Neural cell (in vitro differentiated cells): Measurements from ENCODE around the gene HLF.

Experiments used
- POLR2AphosphoS5 ChIP-seq: IDR thresholded peaks from 2 replicates; pipeline ENCODE4 v1.6.1; 2012
- RAD21 ChIP-seq: fragments of 450-650 bp; conservative IDR thresholded peaks from 2 replicates; pipeline ENCODE4 v1.6.1; 2014; ENCODE audit warnings: antibody characterized with exemption, mild to moderate bottlenecking, moderate library complexity
- TF ChIP-seq, protein P1 (sequence below): fragments of 450-650 bp; IDR thresholded peaks from 2 replicates; pipeline ENCODE4 v1.5.1; 2014; ENCODE audit warnings: antibody characterized with exemption, mild to moderate bottlenecking, moderate library complexity; ENCODE audit not compliant: poor library complexity, severe bottlenecking

DNA sequence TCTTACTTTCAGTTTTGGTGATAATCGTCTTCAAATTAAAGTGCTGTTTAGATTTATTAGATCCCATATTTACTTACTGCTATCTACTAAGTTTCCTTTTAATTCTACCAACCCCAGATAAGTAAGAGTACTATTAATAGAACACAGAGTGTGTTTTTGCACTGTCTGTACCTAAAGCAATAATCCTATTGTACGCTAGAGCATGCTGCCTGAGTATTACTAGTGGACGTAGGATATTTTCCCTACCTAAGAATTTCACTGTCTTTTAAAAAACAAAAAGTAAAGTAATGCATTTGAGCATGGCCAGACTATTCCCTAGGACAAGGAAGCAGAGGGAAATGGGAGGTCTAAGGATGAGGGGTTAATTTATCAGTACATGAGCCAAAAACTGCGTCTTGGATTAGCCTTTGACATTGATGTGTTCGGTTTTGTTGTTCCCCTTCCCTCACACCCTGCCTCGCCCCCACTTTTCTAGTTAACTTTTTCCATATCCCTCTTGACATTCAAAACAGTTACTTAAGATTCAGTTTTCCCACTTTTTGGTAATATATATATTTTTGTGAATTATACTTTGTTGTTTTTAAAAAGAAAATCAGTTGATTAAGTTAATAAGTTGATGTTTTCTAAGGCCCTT is 56.8 kb downstream of the HLF start:
- TF ChIP-seq, protein P1, sequence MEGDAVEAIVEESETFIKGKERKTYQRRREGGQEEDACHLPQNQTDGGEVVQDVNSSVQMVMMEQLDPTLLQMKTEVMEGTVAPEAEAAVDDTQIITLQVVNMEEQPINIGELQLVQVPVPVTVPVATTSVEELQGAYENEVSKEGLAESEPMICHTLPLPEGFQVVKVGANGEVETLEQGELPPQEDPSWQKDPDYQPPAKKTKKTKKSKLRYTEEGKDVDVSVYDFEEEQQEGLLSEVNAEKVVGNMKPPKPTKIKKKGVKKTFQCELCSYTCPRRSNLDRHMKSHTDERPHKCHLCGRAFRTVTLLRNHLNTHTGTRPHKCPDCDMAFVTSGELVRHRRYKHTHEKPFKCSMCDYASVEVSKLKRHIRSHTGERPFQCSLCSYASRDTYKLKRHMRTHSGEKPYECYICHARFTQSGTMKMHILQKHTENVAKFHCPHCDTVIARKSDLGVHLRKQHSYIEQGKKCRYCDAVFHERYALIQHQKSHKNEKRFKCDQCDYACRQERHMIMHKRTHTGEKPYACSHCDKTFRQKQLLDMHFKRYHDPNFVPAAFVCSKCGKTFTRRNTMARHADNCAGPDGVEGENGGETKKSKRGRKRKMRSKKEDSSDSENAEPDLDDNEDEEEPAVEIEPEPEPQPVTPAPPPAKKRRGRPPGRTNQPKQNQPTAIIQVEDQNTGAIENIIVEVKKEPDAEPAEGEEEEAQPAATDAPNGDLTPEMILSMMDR: no peak
- TF ChIP-seq RAD21: no peak
- TF ChIP-seq POLR2AphosphoS5: no peak
